GM23338 (cell line): ENCODE results near the gene MAP1LC3C. TPM values are rescaled to one million over a fixed set of nuclear protein-coding genes. Genes with fewer than 3 reads are reported as not detected.

Source experiments
- CREB1 ChIP-seq: fragments of 250-450 bp; sonication (Bioruptor Pico); IDR thresholded peaks from 2 replicates; pipeline ENCODE4 v1.5.0; 2020; ENCODE audit warnings: low read depth, mild to moderate bottlenecking, moderate library complexity
- ETS1 ChIP-seq: IDR thresholded peaks from 2 replicates; pipeline ENCODE4 v1.6.1; 2016; ENCODE audit warnings: antibody characterized with exemption
- EZH2 ChIP-seq: fragments of 200-600 bp; sonication (generic); IDR thresholded peaks from one replicate; pipeline ENCODE4 v1.8.0; 2017; ENCODE audit warnings: antibody characterized with exemption, mild to moderate bottlenecking, low read depth; ENCODE audit not compliant: unreplicated experiment
- JUNB ChIP-seq: IDR thresholded peaks from one replicate; pipeline ENCODE4 v1.6.1; 2016; ENCODE audit warnings: antibody characterized with exemption; ENCODE audit not compliant: unreplicated experiment
- REST ChIP-seq: IDR thresholded peaks from one replicate; pipeline ENCODE4 v1.6.1; 2018; ENCODE audit warnings: antibody characterized with exemption; ENCODE audit not compliant: unreplicated experiment
- polyA plus RNA-seq: library from polyadenylated mRNA; unstranded; fragments of >200 nt; fragmentation: Nextera tagmentation; extraction: Ambion mirVana; gene quantifications from 2 replicates; pipeline ENCODE4 v1.2.1, GENCODE V29; 2016
- total RNA-seq: library from RNA; depleted of rRNA; stranded (reverse); fragments of >200 nt; shearing (Covaris generic); gene quantifications from 2 replicates; pipeline ENCODE4 v1.2.3, GENCODE V29; 2014
- TF ChIP-seq, protein P1 (sequence below): fragments of 250-450 bp; sonication (Bioruptor Pico); IDR thresholded peaks from 2 replicates; pipeline ENCODE4 v1.5.0; 2020; ENCODE audit warnings: mild to moderate bottlenecking, moderate library complexity

The MAP1LC3C gene
- total and polyA plus RNA-seq, 2 experiments from 2014 or later, result 1.1 to 1.2 TPM

DNA sequence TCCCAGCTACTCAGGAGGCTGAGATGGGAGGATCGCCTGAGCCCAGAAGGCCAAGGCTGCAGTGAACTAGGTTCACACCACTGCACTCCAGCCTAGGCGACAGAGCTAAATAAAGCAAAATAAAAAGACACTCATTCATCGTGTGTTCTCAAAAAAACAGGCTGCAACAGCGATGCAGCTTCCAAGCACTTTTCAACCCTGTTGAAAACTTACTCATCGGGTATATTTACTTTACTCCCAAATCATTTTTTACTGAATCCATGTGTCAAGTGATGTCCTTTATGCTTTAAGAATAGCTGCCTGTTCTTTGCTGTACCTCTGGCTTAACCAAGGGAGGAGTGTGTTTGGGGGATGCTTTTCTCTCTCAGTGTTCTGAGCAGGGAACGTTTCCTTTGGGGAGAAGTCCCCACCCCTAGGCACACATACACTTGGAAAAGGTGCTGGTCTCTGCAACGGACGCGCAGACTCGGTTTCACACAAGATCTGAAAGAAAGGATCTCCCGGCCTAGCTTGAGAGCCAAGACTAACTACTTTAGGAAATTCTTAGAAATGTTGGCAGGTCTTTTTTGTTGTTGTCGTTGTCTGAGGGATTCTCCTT lies 1.4 kb downstream of the MAP1LC3C start (continued):
- TF ChIP-seq, protein P1, sequence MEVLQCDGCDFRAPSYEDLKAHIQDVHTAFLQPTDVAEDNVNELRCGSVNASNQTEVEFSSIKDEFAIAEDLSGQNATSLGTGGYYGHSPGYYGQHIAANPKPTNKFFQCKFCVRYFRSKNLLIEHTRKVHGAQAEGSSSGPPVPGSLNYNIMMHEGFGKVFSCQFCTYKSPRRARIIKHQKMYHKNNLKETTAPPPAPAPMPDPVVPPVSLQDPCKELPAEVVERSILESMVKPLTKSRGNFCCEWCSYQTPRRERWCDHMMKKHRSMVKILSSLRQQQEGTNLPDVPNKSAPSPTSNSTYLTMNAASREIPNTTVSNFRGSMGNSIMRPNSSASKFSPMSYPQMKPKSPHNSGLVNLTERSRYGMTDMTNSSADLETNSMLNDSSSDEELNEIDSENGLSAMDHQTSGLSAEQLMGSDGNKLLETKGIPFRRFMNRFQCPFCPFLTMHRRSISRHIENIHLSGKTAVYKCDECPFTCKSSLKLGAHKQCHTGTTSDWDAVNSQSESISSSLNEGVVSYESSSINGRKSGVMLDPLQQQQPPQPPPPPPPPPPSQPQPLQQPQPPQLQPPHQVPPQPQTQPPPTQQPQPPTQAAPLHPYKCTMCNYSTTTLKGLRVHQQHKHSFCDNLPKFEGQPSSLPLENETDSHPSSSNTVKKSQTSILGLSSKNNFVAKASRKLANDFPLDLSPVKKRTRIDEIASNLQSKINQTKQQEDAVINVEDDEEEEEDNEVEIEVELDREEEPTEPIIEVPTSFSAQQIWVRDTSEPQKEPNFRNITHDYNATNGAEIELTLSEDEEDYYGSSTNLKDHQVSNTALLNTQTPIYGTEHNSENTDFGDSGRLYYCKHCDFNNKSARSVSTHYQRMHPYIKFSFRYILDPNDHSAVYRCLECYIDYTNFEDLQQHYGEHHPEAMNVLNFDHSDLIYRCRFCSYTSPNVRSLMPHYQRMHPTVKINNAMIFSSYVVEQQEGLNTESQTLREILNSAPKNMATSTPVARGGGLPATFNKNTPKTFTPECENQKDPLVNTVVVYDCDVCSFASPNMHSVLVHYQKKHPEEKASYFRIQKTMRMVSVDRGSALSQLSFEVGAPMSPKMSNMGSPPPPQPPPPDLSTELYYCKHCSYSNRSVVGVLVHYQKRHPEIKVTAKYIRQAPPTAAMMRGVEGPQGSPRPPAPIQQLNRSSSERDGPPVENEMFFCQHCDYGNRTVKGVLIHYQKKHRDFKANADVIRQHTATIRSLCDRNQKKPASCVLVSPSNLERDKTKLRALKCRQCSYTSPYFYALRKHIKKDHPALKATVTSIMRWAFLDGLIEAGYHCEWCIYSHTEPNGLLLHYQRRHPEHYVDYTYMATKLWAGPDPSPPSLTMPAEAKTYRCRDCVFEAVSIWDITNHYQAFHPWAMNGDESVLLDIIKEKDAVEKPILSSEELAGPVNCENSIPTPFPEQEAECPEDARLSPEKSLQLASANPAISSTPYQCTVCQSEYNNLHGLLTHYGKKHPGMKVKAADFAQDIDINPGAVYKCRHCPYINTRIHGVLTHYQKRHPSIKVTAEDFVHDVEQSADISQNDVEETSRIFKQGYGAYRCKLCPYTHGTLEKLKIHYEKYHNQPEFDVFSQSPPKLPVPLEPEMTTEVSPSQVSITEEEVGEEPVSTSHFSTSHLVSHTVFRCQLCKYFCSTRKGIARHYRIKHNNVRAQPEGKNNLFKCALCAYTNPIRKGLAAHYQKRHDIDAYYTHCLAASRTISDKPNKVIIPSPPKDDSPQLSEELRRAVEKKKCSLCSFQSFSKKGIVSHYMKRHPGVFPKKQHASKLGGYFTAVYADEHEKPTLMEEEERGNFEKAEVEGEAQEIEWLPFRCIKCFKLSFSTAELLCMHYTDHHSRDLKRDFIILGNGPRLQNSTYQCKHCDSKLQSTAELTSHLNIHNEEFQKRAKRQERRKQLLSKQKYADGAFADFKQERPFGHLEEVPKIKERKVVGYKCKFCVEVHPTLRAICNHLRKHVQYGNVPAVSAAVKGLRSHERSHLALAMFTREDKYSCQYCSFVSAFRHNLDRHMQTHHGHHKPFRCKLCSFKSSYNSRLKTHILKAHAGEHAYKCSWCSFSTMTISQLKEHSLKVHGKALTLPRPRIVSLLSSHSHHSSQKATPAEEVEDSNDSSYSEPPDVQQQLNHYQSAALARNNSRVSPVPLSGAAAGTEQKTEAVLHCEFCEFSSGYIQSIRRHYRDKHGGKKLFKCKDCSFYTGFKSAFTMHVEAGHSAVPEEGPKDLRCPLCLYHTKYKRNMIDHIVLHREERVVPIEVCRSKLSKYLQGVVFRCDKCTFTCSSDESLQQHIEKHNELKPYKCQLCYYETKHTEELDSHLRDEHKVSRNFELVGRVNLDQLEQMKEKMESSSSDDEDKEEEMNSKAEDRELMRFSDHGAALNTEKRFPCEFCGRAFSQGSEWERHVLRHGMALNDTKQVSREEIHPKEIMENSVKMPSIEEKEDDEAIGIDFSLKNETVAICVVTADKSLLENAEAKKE, result no peak
- TF ChIP-seq CREB1, result no peak
- TF ChIP-seq JUNB, result no peak
- no peak for TF ChIP-seq EZH2
- TF ChIP-seq ETS1, result no peak
- TF ChIP-seq REST, result no peak
